GM12872 (cell line): ENCODE results near the gene KTI12.

Source experiments
- TF ChIP-seq, protein P1 (sequence below): IDR thresholded peaks from 3 replicates; pipeline ENCODE4 v1.5.1; 2011; ENCODE audit warnings: low read depth, mild to moderate bottlenecking, low read length, moderate library complexity; ENCODE audit not compliant: insufficient read depth

KTI12 gene

DNA sequence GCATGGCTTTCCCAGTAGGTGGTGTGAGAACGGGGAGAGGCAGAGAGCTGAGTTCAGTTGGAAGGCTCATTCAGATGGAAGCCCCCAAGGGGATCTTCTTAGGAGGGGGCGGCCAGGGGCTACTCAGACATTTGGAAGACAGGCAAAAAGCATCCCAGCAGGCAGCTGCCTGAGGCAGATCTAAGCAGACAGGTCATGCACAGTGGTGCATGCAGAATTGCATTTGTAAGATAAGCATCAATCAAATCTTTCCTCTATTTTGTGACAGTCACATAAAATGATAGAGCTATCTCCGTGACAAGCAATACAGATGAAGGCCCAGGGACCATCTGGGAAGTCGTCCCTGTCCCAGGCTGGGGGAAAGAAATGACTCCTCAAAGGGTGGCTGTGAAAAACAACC is 46.9 kb downstream of the KTI12 start:
- TF ChIP-seq, protein P1, sequence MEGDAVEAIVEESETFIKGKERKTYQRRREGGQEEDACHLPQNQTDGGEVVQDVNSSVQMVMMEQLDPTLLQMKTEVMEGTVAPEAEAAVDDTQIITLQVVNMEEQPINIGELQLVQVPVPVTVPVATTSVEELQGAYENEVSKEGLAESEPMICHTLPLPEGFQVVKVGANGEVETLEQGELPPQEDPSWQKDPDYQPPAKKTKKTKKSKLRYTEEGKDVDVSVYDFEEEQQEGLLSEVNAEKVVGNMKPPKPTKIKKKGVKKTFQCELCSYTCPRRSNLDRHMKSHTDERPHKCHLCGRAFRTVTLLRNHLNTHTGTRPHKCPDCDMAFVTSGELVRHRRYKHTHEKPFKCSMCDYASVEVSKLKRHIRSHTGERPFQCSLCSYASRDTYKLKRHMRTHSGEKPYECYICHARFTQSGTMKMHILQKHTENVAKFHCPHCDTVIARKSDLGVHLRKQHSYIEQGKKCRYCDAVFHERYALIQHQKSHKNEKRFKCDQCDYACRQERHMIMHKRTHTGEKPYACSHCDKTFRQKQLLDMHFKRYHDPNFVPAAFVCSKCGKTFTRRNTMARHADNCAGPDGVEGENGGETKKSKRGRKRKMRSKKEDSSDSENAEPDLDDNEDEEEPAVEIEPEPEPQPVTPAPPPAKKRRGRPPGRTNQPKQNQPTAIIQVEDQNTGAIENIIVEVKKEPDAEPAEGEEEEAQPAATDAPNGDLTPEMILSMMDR, result no peak

DNA sequence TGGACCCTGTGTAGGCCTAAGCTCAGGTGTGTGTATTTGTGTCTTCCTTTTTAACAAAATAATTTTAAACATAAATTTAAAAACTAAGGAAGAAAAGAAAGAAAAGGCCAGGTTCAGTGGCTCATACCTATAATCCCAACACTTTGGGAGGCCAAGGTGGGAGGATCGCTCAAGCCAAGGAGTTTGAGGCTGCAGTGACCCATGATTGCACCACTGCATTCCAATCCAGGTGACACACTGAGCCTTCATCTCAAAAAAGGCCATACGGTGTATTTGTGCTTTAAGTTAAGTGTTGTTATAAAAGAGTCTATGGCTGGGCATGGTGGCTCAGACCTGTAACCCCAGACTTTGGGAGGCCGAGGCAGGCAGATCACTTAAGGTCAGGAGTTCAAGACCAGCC is 51.4 kb downstream of the KTI12 start:
- TF ChIP-seq, protein P1, result no peak
